ENCODE results near the gene CPNE7. TPM values are rescaled to one million over a fixed set of nuclear protein-coding genes. Genes with fewer than 3 reads are reported as not detected.

CPNE7 gene
- total RNA-seq, 3 donors from 2014 or later (not counting 1 experiment from before 2014, with no cell fraction given), result 1.1 to 1.8 (median 1.2) TPM

- H3K27ac Mint-ChIP-seq, result no peak overlapping the region
- WGBS (ENCODE audit: insufficient coverage), result 93% methylated on average over 20 of the region's 20 CpGs
- Histone ChIP-seq H3K36me3 (ENCODE audit: control insufficient read depth, insufficient read depth, low read length) (no peaks in the 10 kb centered on the region), H3K4me3 (ENCODE audit: low read length) (no peak overlapping the region), H3K27ac (ENCODE audit: low read length) (no peak overlapping the region), H3K27me3 (ENCODE audit: control insufficient read depth, insufficient read depth, low read length) (no peaks in the 10 kb centered on the region), H3K9me3 (ENCODE audit: control insufficient read depth, insufficient read depth, low read length) (peaks cover 13% of the 10 kb centered on the region), H3K4me1 (ENCODE audit: control insufficient read depth, insufficient read depth, low read length) (peaks cover 22% of the 10 kb centered on the region)
- intact Hi-C loops (cut with micrococcal nuclease), result no loop called here
- H3K4me3 Mint-ChIP-seq, result no peak overlapping the region
- ATAC-seq (no peak), DNase-seq (no peak)
- H3K27me3 Mint-ChIP-seq (ENCODE audit: low read depth in 2 of 2), result peaks cover 0 to 7% of the 10 kb centered on the region in 2 donors
- peaks cover 2 to 3% of the 10 kb centered on the region in 2 donors for H3K9me3 Mint-ChIP-seq
- TF ChIP-seq, protein P1, sequence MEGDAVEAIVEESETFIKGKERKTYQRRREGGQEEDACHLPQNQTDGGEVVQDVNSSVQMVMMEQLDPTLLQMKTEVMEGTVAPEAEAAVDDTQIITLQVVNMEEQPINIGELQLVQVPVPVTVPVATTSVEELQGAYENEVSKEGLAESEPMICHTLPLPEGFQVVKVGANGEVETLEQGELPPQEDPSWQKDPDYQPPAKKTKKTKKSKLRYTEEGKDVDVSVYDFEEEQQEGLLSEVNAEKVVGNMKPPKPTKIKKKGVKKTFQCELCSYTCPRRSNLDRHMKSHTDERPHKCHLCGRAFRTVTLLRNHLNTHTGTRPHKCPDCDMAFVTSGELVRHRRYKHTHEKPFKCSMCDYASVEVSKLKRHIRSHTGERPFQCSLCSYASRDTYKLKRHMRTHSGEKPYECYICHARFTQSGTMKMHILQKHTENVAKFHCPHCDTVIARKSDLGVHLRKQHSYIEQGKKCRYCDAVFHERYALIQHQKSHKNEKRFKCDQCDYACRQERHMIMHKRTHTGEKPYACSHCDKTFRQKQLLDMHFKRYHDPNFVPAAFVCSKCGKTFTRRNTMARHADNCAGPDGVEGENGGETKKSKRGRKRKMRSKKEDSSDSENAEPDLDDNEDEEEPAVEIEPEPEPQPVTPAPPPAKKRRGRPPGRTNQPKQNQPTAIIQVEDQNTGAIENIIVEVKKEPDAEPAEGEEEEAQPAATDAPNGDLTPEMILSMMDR (IDR thresholded peaks at IDR 0.05), result no peak
- peaks cover 12 to 14% of the 10 kb centered on the region in 2 donors for H3K4me1 Mint-ChIP-seq
- no peaks in the 10 kb centered on the region for H3K36me3 Mint-ChIP-seq
Measured at GRCh38 chr16:89612415-89613166, 37.0 kb downstream of the CPNE7 start.

- Histone ChIP-seq H3K4me3 (ENCODE audit: low read length) (no peak within 1 kb of the TSS), H3K4me1 (ENCODE audit: control insufficient read depth, insufficient read depth, low read length) (peaks cover 22% of the 10 kb centered on the region), H3K27ac (ENCODE audit: low read length) (no peak within 1 kb of the TSS), H3K36me3 (ENCODE audit: control insufficient read depth, insufficient read depth, low read length) (no peaks in the 10 kb centered on the region), H3K9me3 (ENCODE audit: control insufficient read depth, insufficient read depth, low read length) (peaks cover 13% of the 10 kb centered on the region), H3K27me3 (ENCODE audit: control insufficient read depth, insufficient read depth, low read length) (no peaks in the 10 kb centered on the region)
- TF ChIP-seq, protein P1 (IDR thresholded peaks at IDR 0.05), result no peak
- peaks cover 12 to 14% of the 10 kb centered on the region in 2 donors for H3K4me1 Mint-ChIP-seq
- ATAC-seq (no peak), DNase-seq (no peak)
- intact Hi-C loops (cut with micrococcal nuclease), result no loop called here
- H3K27me3 Mint-ChIP-seq (ENCODE audit: low read depth in 2 of 2), result peaks cover 0 to 7% of the 10 kb centered on the region in 2 donors
- H3K4me3 Mint-ChIP-seq, result no peak within 1 kb of the TSS
- H3K27ac Mint-ChIP-seq, result no peak within 1 kb of the TSS
- 68% methylated on average over 19 of the region's 19 CpGs for WGBS (ENCODE audit: insufficient coverage)
- no peaks in the 10 kb centered on the region for H3K36me3 Mint-ChIP-seq
- H3K9me3 Mint-ChIP-seq, result peaks cover 2 to 3% of the 10 kb centered on the region in 2 donors
Measured at GRCh38 chr16:89613231-89613953, 37.8 kb downstream of the CPNE7 start, which contains the start of gene DPEP1. Gene DPEP1 (plus strand): TSS chr16:89613642. CDS start chr16:89630411, 16,769 bp downstream.

DNA sequence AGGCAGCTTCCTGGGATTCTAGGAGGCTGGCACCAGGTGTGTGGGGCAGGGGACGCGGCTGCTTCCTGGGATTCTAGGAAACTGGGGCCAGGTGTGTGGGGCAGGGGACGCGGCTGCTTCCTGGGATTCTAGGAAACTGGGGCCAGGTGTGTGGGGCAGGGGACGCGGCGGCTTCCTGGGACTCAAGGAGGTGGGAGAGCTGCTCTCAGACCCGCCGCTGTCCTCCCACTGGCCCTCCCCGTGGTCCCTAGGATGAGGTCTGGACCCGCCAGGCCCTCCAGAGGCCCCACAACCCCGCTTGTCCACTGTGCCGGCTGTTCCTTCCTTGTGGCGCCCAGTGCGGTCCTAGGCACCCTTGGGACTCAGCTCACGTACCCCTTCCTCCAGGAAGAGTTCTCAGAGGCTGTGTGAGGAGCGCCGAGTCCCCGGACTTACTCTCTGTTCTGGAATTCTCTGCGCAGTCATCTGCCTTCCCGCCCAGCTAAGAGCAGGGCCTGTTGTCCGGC lies 38.4 kb downstream of the CPNE7 start:
- Histone ChIP-seq H3K27me3 (ENCODE audit: control insufficient read depth, insufficient read depth, low read length) (no peaks in the 10 kb centered on the region), H3K9me3 (ENCODE audit: control insufficient read depth, insufficient read depth, low read length) (peaks cover 13% of the 10 kb centered on the region), H3K36me3 (ENCODE audit: control insufficient read depth, insufficient read depth, low read length) (no peaks in the 10 kb centered on the region), H3K4me1 (ENCODE audit: control insufficient read depth, insufficient read depth, low read length) (peaks cover 22% of the 10 kb centered on the region), H3K4me3 (ENCODE audit: low read length) (no peak overlapping the region), H3K27ac (ENCODE audit: low read length) (no peak overlapping the region)
- Mint-ChIP-seq H3K27ac (no peak overlapping the region), H3K4me3 (no peak overlapping the region), H3K36me3 (no peaks in the 10 kb centered on the region), H3K4me1 (peaks cover 12 to 14% of the 10 kb centered on the region in 2 donors), H3K27me3 (ENCODE audit: low read depth in 2 of 2) (peaks cover 0 to 7% of the 10 kb centered on the region in 2 donors), H3K9me3 (peaks cover 2 to 3% of the 10 kb centered on the region in 2 donors)
- TF ChIP-seq, protein P1 (IDR thresholded peaks at IDR 0.05), result no peak
- ATAC-seq, result no peak
- 94% methylated on average over 22 of the region's 22 CpGs for WGBS (ENCODE audit: insufficient coverage)
- intact Hi-C loops (cut with micrococcal nuclease), result no loop called here
- no peak for DNase-seq

Data from natural killer cell (primary cell).